HG02884 (cell line): Measurements from ENCODE around the gene CMTM6.
"Not testable (repeated sequence)": the region's sequence is repeated elsewhere in the genome, so short reads cannot be mapped to it uniquely, and the experiment has no call there.

Source experiments
- ATAC-seq: cut with Tn5 transposase; IDR thresholded peaks from one replicate; pipeline ENCODE4 v1.9.1; 2021; ENCODE audit warnings: mild to moderate bottlenecking, moderate library complexity; ENCODE audit not compliant: unreplicated experiment

CMTM6 gene

GRCh38 chr3:32467333-32468070 is 35.1 kb downstream of the CMTM6 start:
- ATAC-seq = peak; percentile 50

DNA sequence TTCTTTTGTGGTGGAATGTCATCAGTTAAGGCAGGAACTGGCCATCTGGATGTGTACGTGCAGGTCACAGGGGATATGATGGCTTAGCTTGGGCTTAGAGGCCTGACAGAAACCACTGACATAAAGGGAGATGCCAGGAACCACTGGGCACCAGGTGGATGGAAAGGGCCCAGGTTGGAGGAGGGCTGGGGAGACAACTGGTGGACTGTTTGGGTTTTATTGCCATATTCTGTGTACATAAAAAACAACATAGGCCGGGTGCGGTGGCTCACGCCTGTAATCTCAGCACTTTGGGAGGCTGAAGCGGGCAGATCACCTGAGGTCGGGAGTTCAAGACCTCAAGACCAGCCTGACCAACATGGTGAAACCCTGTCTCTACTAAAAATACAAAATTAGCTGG is 35.8 kb downstream of the CMTM6 start:
- ATAC-seq = not testable (repeated sequence)

GRCh38 chr3:32464726-32465125 is 37.9 kb downstream of the CMTM6 start:
- not testable (repeated sequence) for ATAC-seq

- ATAC-seq = not testable (repeated sequence)
Observed at GRCh38 chr3:32463415-32463814, 39.2 kb downstream of the CMTM6 start.

- not testable (repeated sequence) for ATAC-seq
Observed at GRCh38 chr3:32462191-32462986, 40.3 kb downstream of the CMTM6 start.

DNA sequence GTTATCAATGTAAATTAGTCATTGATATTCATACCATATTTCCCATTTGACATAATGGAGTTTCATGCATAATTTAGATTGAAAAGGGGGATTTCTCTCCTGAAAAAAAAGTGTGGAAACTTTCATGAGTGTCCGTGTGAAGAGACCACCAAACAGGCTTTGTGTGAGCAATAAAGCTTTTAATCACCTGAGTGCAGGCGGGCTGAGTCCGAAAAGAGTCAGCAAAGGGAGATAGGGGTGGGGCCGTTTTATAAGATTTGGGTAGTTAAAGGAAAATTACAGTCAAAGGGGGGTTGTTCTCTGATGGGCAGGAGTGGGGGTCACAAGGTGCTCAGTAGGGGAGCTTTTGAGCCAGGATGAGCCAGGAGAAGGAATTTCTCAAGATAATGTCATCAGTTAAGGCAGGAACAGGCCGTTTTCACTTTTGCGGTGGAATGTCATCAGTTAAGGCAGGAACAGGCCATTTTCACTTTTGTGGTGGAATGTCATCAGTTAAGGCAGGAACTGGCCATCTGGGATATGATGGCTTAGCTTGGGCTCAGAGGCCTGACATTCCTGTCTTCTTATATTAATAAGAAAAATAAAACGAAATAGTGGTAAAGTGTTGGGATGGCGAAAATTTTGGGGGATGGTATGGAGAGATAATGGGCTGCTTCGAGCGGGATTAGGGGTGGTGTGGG is 41.7 kb downstream of the CMTM6 start:
- ATAC-seq = not testable (repeated sequence)

- peak; percentile 84 for ATAC-seq
Observed at GRCh38 chr3:32460031-32460749, 42.5 kb downstream of the CMTM6 start.

GRCh38 chr3:32459450-32459849 is 43.2 kb downstream of the CMTM6 start:
- no peak for ATAC-seq

DNA sequence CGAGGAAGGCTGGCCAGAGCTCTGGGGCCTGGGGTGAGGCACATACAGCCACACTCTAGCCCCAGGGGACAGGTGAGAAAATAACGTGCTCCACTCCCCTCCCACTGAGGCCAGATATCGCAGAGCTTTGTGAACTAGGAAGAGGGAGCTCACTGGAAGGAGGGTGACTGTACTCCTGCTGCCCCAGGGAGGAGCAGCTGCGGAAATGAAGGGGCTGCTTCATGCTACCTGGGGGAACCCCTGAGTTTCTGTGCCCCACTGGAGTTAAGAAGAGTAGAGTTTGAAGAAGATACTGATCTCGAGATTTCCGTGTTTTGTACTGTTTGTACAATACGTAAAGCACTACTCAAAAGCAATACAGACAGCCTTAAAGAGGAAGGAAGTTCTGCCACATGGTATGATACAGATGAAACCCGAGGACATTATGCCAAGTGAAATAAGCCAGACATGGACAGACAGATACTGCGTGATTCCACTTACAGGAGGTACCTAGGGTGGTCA is 44.6 kb downstream of the CMTM6 start:
- no peak for ATAC-seq

DNA sequence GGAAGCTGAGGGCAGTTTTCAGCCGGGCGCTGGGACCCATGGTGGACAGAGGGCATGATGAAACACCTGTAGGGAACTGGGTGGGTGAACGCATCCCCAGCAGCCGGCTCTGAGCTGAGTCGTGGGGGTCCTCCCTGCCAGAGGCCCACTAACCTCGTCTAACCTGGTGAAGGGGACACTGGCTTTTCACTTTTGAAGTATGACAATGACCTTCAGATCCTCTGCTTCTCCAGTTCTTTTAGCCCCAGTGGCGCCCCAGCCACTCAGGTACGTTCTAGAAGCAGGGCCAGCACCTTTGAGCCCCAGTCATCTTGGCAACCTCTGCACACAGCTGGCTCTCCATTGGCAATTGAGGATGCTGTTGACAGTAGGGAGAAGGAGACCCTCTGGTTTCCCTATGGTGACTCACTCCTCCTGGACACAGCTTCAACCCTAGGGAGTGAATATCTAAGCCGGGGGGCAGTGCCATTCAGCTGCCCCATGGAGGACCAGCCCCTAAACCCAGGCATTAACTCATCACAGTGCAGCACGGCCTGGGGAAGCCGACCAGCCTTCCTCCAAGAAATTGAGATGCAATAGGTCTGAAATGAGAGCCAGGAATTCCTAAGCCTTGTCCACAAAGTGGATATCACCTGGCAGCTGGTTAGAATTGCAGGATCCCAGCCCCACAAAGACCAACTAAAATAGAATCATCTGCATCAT is 46.1 kb downstream of the CMTM6 start:
- ATAC-seq = no peak

GRCh38 chr3:32455609-32456428 is 46.8 kb downstream of the CMTM6 start:
- ATAC-seq = peak; percentile 34

- ATAC-seq = no peak
Observed at GRCh38 chr3:32454731-32455608, 47.7 kb downstream of the CMTM6 start.

DNA sequence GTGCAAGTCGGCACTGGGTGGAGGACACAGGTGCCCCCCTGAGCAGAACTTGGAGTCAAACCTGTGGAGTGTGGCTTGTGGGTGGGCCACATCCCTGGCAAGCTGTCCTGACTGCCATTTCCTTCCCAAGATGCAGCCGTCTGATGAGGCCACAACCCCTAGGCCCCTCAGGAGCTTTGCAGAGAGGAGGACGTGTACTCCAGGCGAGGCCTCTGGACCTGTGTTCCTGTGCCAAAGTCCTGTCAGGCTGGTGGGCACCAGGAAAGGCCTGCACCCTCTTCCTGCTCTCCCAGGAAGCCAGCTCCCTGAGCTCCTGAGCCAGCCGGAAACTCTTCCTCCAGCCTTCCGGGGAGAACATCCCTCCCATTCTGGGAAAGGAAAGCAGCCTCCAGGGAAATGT is 48.5 kb downstream of the CMTM6 start:
- ATAC-seq = no peak

- no peak for ATAC-seq
Observed at GRCh38 chr3:32453346-32453745, 49.3 kb downstream of the CMTM6 start.

- no peak for ATAC-seq
Observed at GRCh38 chr3:32452009-32452408, 50.6 kb downstream of the CMTM6 start.

DNA sequence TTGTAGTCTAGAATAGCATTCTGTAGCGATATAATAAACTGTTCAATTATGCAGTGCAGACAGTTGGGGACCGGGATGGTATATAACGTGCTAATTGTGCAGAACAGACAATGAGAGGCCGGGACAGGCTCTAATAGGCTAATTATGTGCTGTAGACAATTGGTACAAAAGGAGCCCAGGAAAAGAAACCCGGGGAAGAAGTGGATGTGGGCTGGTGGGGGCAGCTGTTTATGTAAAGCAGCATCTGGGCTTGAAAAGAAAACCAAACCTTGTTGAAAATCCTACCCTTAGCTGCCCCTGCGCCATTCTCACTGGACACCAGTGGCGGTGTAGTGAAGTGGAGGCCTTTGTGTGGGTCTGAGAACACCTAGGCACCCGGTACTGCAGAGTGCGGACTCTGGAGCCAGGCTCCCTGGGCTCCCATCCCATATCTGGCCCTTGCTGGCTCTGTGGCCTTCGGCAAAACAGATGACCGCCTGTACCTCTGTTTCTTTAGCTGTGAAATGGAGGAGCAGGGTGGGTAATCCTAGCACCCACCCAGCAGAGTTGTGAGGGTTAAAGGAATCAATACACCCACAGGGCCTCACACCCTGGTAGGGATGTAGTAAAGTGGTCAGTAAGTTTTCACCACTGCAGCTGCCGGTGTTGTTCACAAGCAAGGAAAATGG is 51.5 kb downstream of the CMTM6 start:
- no peak for ATAC-seq

- no peak for ATAC-seq
Observed at GRCh38 chr3:32450426-32450825, 52.2 kb downstream of the CMTM6 start.

GRCh38 chr3:32449691-32450090 is 53.0 kb downstream of the CMTM6 start:
- no peak for ATAC-seq
